H1 (cell line): ENCODE data around the gene P2RX2. TPM values are rescaled to one million over a fixed set of nuclear protein-coding genes. Genes with fewer than 3 reads are reported as not detected.

Source experiments
- CTCF ChIA-PET: fragments of 300-600 bp; sonication (Branson Sonifier 250); formaldehyde crosslinking; loops from one replicate; lab custom pipeline; 2021; ENCODE audit not compliant: partially characterized antibody; lab: Charles Lee
- POLR2A ChIA-PET: fragments of 300-600 bp; sonication (Branson Sonifier 250); formaldehyde crosslinking; loops from one replicate; lab custom pipeline; 2021; ENCODE audit warnings: inconsistent platforms; ENCODE audit not compliant: partially characterized antibody; lab: Charles Lee
- DNase-seq, 2 experiments: peaks; one replicate each; pipeline versions ENCODE4 v3.0.0 to v3.0.0-alpha.2; 2010 to 2022; ENCODE audit warnings: low spot score in 2 of 2, low read depth in 1 of 2, mixed read lengths in 1 of 2
- FAIRE-seq: peaks from 2 replicates; lab custom pipeline; 2011; peaks lifted over from hg19 to GRCh38; lab: Jason Lieb, UNC
- H2AFZ ChIP-seq: 2 replicates; pipeline ENCODE4 v1.8.1; 2012; ENCODE audit warnings: low read length, inconsistent platforms
- H2AK5ac ChIP-seq: 2 replicates; pipeline ENCODE4 v1.6.1; 2013; ENCODE audit warnings: low read depth, low read length
- H2BK120ac ChIP-seq: replicated peaks from 2 replicates; pipeline ENCODE3; 2013; ENCODE audit warnings: low read depth, low read length, inconsistent platforms
- H2BK12ac ChIP-seq: 2 replicates; pipeline ENCODE4 v1.6.1; 2013; ENCODE audit warnings: low read depth, low read length
- H2BK15ac ChIP-seq: 2 replicates; pipeline ENCODE4 v1.6.1; 2013; ENCODE audit warnings: low read length
- H2BK20ac ChIP-seq: 2 replicates; pipeline ENCODE4 v1.6.1; 2013; ENCODE audit warnings: low read length
- H2BK5ac ChIP-seq: 2 replicates; pipeline ENCODE4 v1.6.1; 2013; ENCODE audit warnings: low read depth, low read length
- H3K14ac ChIP-seq: 2 replicates; pipeline ENCODE4 v1.6.1; 2013; ENCODE audit warnings: inconsistent platforms; ENCODE audit not compliant: insufficient read length
- H3K18ac ChIP-seq: 2 replicates; pipeline ENCODE4 v1.6.1; 2013; ENCODE audit warnings: low read length; ENCODE audit errors: extremely low read depth
- H3K23ac ChIP-seq: 2 replicates; pipeline ENCODE4 v1.6.1; 2013; ENCODE audit warnings: inconsistent platforms; ENCODE audit not compliant: insufficient read length
- H3K23me2 ChIP-seq: 2 replicates; pipeline ENCODE4 v1.6.1; 2013; ENCODE audit warnings: low read depth, low read length
- H3K27ac ChIP-seq: 2 replicates; pipeline ENCODE4 v1.6.1; 2011; ENCODE audit warnings: low read depth, low read length, inconsistent platforms
- H3K27me3 ChIP-seq, 4 experiments: replicated peaks in 1 of 4; 1 replicate in 1 of 4; 2 replicates in 3 of 4; pipeline versions ENCODE4 v1.6.1 to v1.8.1; 2011 to 2013; ENCODE audit warnings: low read length in 3 of 4, mild to moderate bottlenecking in 3 of 4, inconsistent platforms in 2 of 4, mixed read lengths in 2 of 4, moderate library complexity in 1 of 4; ENCODE audit not compliant: control insufficient read depth in 3 of 4, insufficient read depth in 3 of 4; ENCODE audit errors: extremely low read depth in 1 of 4
- H3K36me3 ChIP-seq, 4 experiments: 2 replicates each; pipeline versions ENCODE4 v1.6.1 to v1.8.1; 2011 to 2013; ENCODE audit warnings: mild to moderate bottlenecking in 4 of 4, low read length in 3 of 4, moderate library complexity in 2 of 4, control low read depth in 1 of 4, inconsistent platforms in 1 of 4; ENCODE audit not compliant: insufficient read depth in 4 of 4, control insufficient read depth in 2 of 4
- H3K4ac ChIP-seq: replicated peaks from 2 replicates; pipeline ENCODE3; 2013; ENCODE audit warnings: low read length, low read depth, mixed read lengths, inconsistent platforms; ENCODE audit not compliant: insufficient read length
- H3K4me1 ChIP-seq, 4 experiments: replicated peaks in 1 of 4; 1 replicate in 1 of 4; 2 replicates in 3 of 4; pipeline versions ENCODE4 v1.6.1 to v1.8.1; 2011 to 2013; ENCODE audit warnings: low read length in 3 of 4, inconsistent platforms in 2 of 4, mixed read lengths in 1 of 4; ENCODE audit not compliant: insufficient read depth in 4 of 4, control insufficient read depth in 3 of 4
- H3K4me2 ChIP-seq, 2 experiments: 2 replicates each; pipeline versions ENCODE4 v1.6.1 to v1.8.1; 2011 to 2013; ENCODE audit warnings: low read depth in 2 of 2, low read length in 2 of 2, control low read depth in 1 of 2, inconsistent platforms in 1 of 2, mild to moderate bottlenecking in 1 of 2; ENCODE audit not compliant: insufficient read depth in 1 of 2
- H3K4me3 ChIP-seq, 4 experiments: fragments of 200-600, 300-600 bp in 1 of 4; sonication (generic), shearing (Covaris generic), sonication (Bioruptor Twin) in 1 of 4; 2 replicates each; pipeline versions ENCODE4 v1.5.1 to v1.8.1; 2011 to 2016; ENCODE audit warnings: low read length in 4 of 4, low read depth in 3 of 4, control low read depth in 2 of 4, inconsistent platforms in 2 of 4, mild to moderate bottlenecking in 2 of 4, mixed read lengths in 1 of 4, moderate library complexity in 1 of 4; ENCODE audit not compliant: insufficient read depth in 2 of 4; ENCODE audit errors: extremely low read depth in 1 of 4
- H3K56ac ChIP-seq: replicated peaks from 2 replicates; pipeline ENCODE3; 2013; ENCODE audit warnings: low read depth, mild to moderate bottlenecking, mixed read lengths, low read length, inconsistent platforms; ENCODE audit not compliant: insufficient read length
- H3K79me1 ChIP-seq: 2 replicates; pipeline ENCODE4 v1.6.1; 2013; ENCODE audit warnings: low read depth, low read length, control low read depth
- H3K79me2 ChIP-seq, 2 experiments: 2 replicates each; pipeline versions ENCODE4 v1.6.1 to v1.8.1; 2012 to 2013; ENCODE audit warnings: low read length in 2 of 2, mild to moderate bottlenecking in 2 of 2, inconsistent platforms in 1 of 2; ENCODE audit not compliant: insufficient read depth in 2 of 2, control insufficient read depth in 1 of 2
- H3K9ac ChIP-seq, 4 experiments: replicated peaks in 1 of 4; 1 replicate in 1 of 4; 2 replicates in 3 of 4; pipeline versions ENCODE4 v1.6.1 to v1.8.1; 2011 to 2013; ENCODE audit warnings: low read depth in 3 of 4, low read length in 3 of 4, control low read depth in 2 of 4, mild to moderate bottlenecking in 2 of 4, moderate library complexity in 2 of 4, inconsistent platforms in 1 of 4; ENCODE audit errors: extremely low read depth in 1 of 4
- H3K9me3 ChIP-seq, 2 experiments: 2 replicates each; pipeline versions ENCODE4 v1.6.1 to v1.8.1; 2012 to 2013; ENCODE audit warnings: mild to moderate bottlenecking in 2 of 2, moderate library complexity in 2 of 2, control low read depth in 1 of 2, inconsistent platforms in 1 of 2, low read depth in 1 of 2, low read length in 1 of 2, mixed read lengths in 1 of 2; ENCODE audit not compliant: insufficient read depth in 2 of 2
- H4K20me1 ChIP-seq, 2 experiments: replicated peaks in 1 of 2; 2 replicates each; pipeline versions ENCODE3 to v1.8.1; 2011 to 2013; ENCODE audit warnings: inconsistent platforms in 2 of 2, low read length in 2 of 2, mild to moderate bottlenecking in 1 of 2; ENCODE audit not compliant: insufficient read depth in 2 of 2, control insufficient read depth in 1 of 2
- H4K5ac ChIP-seq: 2 replicates; pipeline ENCODE4 v1.6.1; 2013; ENCODE audit warnings: low read length, low read depth, mixed read lengths, inconsistent platforms; ENCODE audit not compliant: insufficient read length
- H4K8ac ChIP-seq: 2 replicates; pipeline ENCODE4 v1.8.0; 2013; ENCODE audit warnings: mild to moderate bottlenecking, moderate library complexity, low read length, inconsistent platforms; ENCODE audit not compliant: insufficient read depth; ENCODE audit errors: extremely low read depth
- H4K91ac ChIP-seq: replicated peaks from 2 replicates; pipeline ENCODE3; 2013; ENCODE audit warnings: low read length, mixed read lengths, inconsistent platforms; ENCODE audit not compliant: insufficient read length
- BACH1 ChIP-seq: IDR thresholded peaks from 2 replicates; pipeline ENCODE4 v1.6.1; 2012; ENCODE audit warnings: low read length, improper control_type of control experiment
- CBX8 ChIP-seq: fragments of 300-800, 300-1000 bp; sonication (generic); IDR thresholded peaks from 2 replicates; pipeline ENCODE4 v1.7.1; 2016; ENCODE audit warnings: low read depth, low read length, borderline replicate concordance
- PHF8 ChIP-seq: fragments of 200-600 bp; sonication (generic); conservative IDR thresholded peaks from 2 replicates; pipeline ENCODE4 v1.7.1; 2012; ENCODE audit warnings: low read depth, mild to moderate bottlenecking, inconsistent platforms, low read length, moderate library complexity
- TCF12 ChIP-seq: IDR thresholded peaks from 2 replicates; pipeline ENCODE4 v1.6.1; 2011; ENCODE audit warnings: low read depth, mild to moderate bottlenecking, low read length
- WGBS, 2 experiments: shearing (Covaris generic) in 1 of 2; methylation state at CpG; one replicate each; pipeline versions ENCODE4 v1.1.6 to v1.1.7; 2013 to 2015; ENCODE audit warnings: low lambda C conversion rate in 2 of 2, mixed read lengths in 2 of 2, inconsistent platforms in 1 of 2, low coverage in 1 of 2, missing lambda C conversion rate in 1 of 2; ENCODE audit not compliant: insufficient replicate concordance in 2 of 2, insufficient coverage in 1 of 2, insufficient read length in 1 of 2; ENCODE audit errors: extremely low coverage in 1 of 2, missing lambda C conversion rate in 1 of 2; 5-methylcytosine and 5-hydroxymethylcytosine counted together
- polyA plus RNA-seq, 7 experiments: library from polyadenylated mRNA; depleted of rRNA in 3 of 7; stranded (reverse) in 5 of 7; unstranded in 2 of 7; fragments of >200 nt in 5 of 7; fragments of 200-250 nt in 2 of 7; gene quantifications; 1 replicate in 5 of 7; 2 replicates in 1 of 7; 4 replicates in 1 of 7; pipeline versions ENCODE4 v1.2.1 to v1.2.3, GENCODE V29; 2011 to 2013; ENCODE audit warnings: missing spikeins in 2 of 7, mixed read lengths in 2 of 7
- total RNA-seq: library from RNA; stranded (reverse); fragmentation: NEBNext Ultra II Directional; extraction: Animal tissue kit (Norgen Biotek cat#: 25700); gene quantifications from 2 replicates; pipeline ENCODE4 v1.2.1, GENCODE V29; 2021

The P2RX2 gene
- total and polyA plus RNA-seq, 2 of the 8 experiments (the other 6 are each of a cell fraction or from before 2014, with no cell fraction given), result 0.84 to 2.2 TPM

- H3K23ac ChIP-seq, result no peak overlapping the region
- no peak overlapping the region for H3K4ac ChIP-seq
- TF ChIP-seq TCF12 (no peak), CBX8 (no peak), PHF8 (no peak), BACH1 (no peak)
- TF ChIP-seq, all 59 proteins: peak for 0
- no peak overlapping the region for H2BK120ac ChIP-seq
- ChIA-PET CTCF (no interaction called here), POLR2A (interaction anchor here (0.9 to 1.1 kb wide), 3 partner anchors 10 to 18 kb away, joined by 3 read pairs; no protein-coding TSS in a partner anchor)
- no peak overlapping the region for H3K27ac ChIP-seq
- H4K20me1 ChIP-seq, result peaks cover 5 to 34% of the 10 kb centered on the region in 2 experiments
- no peak overlapping the region for H4K8ac ChIP-seq
- no peak overlapping the region for H3K4me2 ChIP-seq
- WGBS, 2 experiments, result 92% methylated on average over 27 of the region's 28 CpGs; no CpG with 5 or more reads in 1 of the 2 experiments
- H2BK15ac ChIP-seq, result no peak overlapping the region
- DNase-seq, result no peak
- no peak overlapping the region for H3K9ac ChIP-seq
- no peak overlapping the region for H3K18ac ChIP-seq
- H3K27me3 ChIP-seq, result no peaks in the 10 kb centered on the region
- H3K14ac ChIP-seq, result no peak overlapping the region
- no peak overlapping the region for H2BK12ac ChIP-seq
- no peak overlapping the region for H3K4me3 ChIP-seq
- no peaks in the 10 kb centered on the region for H3K9me3 ChIP-seq
- H3K79me2 ChIP-seq, result no peaks in the 10 kb centered on the region
- no peak overlapping the region for H3K56ac ChIP-seq
- no peak overlapping the region for H2AK5ac ChIP-seq
- no peaks in the 10 kb centered on the region for H3K4me1 ChIP-seq
- no peak overlapping the region for H2BK5ac ChIP-seq
- no peaks in the 10 kb centered on the region; the same call in 1 of the 2 replicates for H3K79me1 ChIP-seq
- FAIRE-seq, result no peak
- H4K5ac ChIP-seq, result no peak overlapping the region
- no peak overlapping the region for H2BK20ac ChIP-seq
- no peaks in the 10 kb centered on the region for H3K23me2 ChIP-seq
- H3K36me3 ChIP-seq, result peaks cover 36 to 67% (median 59%) of the 10 kb centered on the region in 4 experiments
- no peak overlapping the region for H2AFZ ChIP-seq
- H4K91ac ChIP-seq, result no peak overlapping the region
These were observed 23.5 kb downstream of the P2RX2 start for GRCh38 chr12:132641811-132642650.
